RCC 7860 (cell line): ENCODE measurements around the gene TICAM2.
A peak's percentile ranks its signal among the peaks of the same experiment; 100 is the strongest.

Experiments
- DNase-seq: peaks from one replicate; pipeline ENCODE4 v3.0.0-alpha.2; 2015; ENCODE audit warnings: low spot score
- FAIRE-seq: peaks from 2 replicates; lab custom pipeline; 2012; peaks lifted over from hg19 to GRCh38; lab: Jason Lieb, UNC

The TICAM2 gene

GRCh38 chr5:115573133-115573532 lies 29.1 kb downstream of the TICAM2 start:
- peak; percentile 51 for DNase-seq
- FAIRE-seq: no peak

GRCh38 chr5:115571441-115571878 lies 30.8 kb downstream of the TICAM2 start:
- DNase-seq: no peak
- FAIRE-seq: no peak

- DNase-seq (no peak), FAIRE-seq (no peak)
Measured at GRCh38 chr5:115568668-115569067, 33.6 kb downstream of the TICAM2 start.

- no peak for FAIRE-seq
- DNase-seq: no peak
Measured at GRCh38 chr5:115565233-115565632, 37.0 kb downstream of the TICAM2 start.

- no peak for DNase-seq
- no peak for FAIRE-seq
Measured at GRCh38 chr5:115561176-115561575, 41.1 kb downstream of the TICAM2 start.

- peak; percentile 89 for DNase-seq
- FAIRE-seq: peak; percentile 73
Measured at GRCh38 chr5:115559524-115559923, 42.8 kb downstream of the TICAM2 start.

- FAIRE-seq (no peak), DNase-seq (peak; percentile 18)
Measured at GRCh38 chr5:115558388-115558956, 43.8 kb downstream of the TICAM2 start.

GRCh38 chr5:115557667-115558387 lies 44.5 kb downstream of the TICAM2 start:
- DNase-seq: no peak

GRCh38 chr5:115556276-115556675 lies 46.0 kb downstream of the TICAM2 start:
- FAIRE-seq (no peak), DNase-seq (no peak)

More at GRCh38 chr5:115557667-115558387, 44.5 kb downstream of the TICAM2 start:
- FAIRE-seq: no peak

GRCh38 chr5:115555084-115555633 lies 47.1 kb downstream of the TICAM2 start:
- FAIRE-seq (no peak), DNase-seq (no peak)

GRCh38 chr5:115553082-115553481 lies 49.2 kb downstream of the TICAM2 start:
- DNase-seq (no peak), FAIRE-seq (no peak)

GRCh38 chr5:115551415-115551814 lies 50.9 kb downstream of the TICAM2 start:
- FAIRE-seq (no peak), DNase-seq (no peak)

GRCh38 chr5:115549154-115549553 lies 53.1 kb downstream of the TICAM2 start:
- FAIRE-seq (no peak), DNase-seq (no peak)

GRCh38 chr5:115548683-115549082 lies 53.6 kb downstream of the TICAM2 start:
- DNase-seq: no peak
- FAIRE-seq: no peak

- FAIRE-seq (no peak), DNase-seq (no peak)
Measured at GRCh38 chr5:115545351-115545882, 56.9 kb downstream of the TICAM2 start.

GRCh38 chr5:115544436-115545350 lies 57.6 kb downstream of the TICAM2 start, which contains the start of gene FEM1C:
FEM1C (minus strand) TSS chr5:115544775; CDS start chr5:115543493, 1,282 bp downstream.
- DNase-seq (peak; percentile 95), FAIRE-seq (no peak)

GRCh38 chr5:115544043-115544435 lies 58.2 kb downstream of the TICAM2 start:
- peak; percentile 17 for DNase-seq
- no peak for FAIRE-seq

- DNase-seq (peak; percentile 25), FAIRE-seq (no peak)
Measured at GRCh38 chr5:115543365-115544042, 58.8 kb downstream of the TICAM2 start.

- DNase-seq (no peak), FAIRE-seq (no peak)
Measured at GRCh38 chr5:115542651-115543364, 59.5 kb downstream of the TICAM2 start.

GRCh38 chr5:115542086-115542485 lies 60.2 kb downstream of the TICAM2 start:
- FAIRE-seq: no peak
- no peak for DNase-seq
